22Rv1 (cell line): ENCODE data around the gene GLRX2.

Experiments used
- ZFX ChIP-seq: fragments of 450-650 bp; IDR thresholded peaks from 2 replicates; pipeline ENCODE4 v1.6.1; 2017; ENCODE audit warnings: antibody characterized with exemption, borderline replicate concordance
- TF ChIP-seq, protein P1 (sequence below): fragments of 450-650 bp; IDR thresholded peaks from 2 replicates; pipeline ENCODE4 v1.5.1; 2017; ENCODE audit warnings: mild to moderate bottlenecking

DNA sequence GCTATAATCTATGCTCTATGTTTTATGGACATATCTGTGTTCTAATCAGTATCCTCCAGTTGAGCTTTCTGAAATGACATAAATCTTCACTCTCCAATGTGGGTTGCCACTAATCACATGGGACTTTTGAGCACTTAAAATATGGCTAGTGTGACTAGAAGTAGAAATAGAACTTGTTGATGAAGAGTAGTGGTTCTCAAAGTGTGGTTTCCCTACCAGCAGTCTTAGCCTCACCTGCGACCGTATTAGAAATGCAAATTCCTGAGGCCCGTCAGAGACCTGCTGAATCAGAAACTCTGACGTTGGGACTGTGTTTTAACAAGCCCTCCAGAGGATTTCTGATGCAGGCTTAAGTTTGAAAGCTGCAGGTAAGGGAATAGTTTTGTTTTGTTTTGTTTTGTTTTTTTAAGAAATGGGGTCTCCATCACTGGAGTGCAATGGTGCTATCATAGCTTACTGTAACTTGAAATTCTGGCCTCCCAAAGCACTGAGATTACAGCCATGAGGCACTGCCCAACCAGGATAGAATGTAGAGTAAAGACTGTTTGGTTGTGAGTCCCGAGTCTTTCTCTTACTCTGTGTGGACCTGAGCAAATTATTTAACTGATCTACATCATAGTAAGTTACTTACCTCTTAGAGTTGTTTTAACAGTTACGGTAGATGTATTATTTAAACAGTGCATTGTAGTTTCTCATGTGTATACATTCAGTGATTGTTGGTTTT, 21.7 kb downstream of the GLRX2 start:
- TF ChIP-seq, protein P1, sequence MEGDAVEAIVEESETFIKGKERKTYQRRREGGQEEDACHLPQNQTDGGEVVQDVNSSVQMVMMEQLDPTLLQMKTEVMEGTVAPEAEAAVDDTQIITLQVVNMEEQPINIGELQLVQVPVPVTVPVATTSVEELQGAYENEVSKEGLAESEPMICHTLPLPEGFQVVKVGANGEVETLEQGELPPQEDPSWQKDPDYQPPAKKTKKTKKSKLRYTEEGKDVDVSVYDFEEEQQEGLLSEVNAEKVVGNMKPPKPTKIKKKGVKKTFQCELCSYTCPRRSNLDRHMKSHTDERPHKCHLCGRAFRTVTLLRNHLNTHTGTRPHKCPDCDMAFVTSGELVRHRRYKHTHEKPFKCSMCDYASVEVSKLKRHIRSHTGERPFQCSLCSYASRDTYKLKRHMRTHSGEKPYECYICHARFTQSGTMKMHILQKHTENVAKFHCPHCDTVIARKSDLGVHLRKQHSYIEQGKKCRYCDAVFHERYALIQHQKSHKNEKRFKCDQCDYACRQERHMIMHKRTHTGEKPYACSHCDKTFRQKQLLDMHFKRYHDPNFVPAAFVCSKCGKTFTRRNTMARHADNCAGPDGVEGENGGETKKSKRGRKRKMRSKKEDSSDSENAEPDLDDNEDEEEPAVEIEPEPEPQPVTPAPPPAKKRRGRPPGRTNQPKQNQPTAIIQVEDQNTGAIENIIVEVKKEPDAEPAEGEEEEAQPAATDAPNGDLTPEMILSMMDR = no peak
- TF ChIP-seq ZFX = no peak
